ENCODE measurements around the gene GPC5.

DNA sequence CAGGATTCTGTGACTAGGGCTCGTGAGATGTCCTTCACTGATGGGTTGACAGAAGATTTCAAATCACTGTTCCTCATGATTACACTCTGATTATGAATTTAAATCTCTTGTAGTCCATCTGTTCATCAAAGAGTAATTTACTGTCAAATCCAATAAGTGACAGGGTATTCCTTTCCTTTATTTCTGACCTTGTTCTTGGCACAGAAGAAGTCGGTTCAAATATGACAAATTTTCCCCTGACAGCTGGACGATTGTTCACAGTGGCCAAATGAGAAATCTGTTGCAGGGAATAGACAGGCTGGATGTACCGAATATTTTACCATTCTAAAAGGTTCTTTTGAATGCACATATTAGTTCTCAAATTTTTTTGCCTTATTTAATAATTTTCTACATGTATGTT lies 1060.9 kb downstream of the GPC5 start:
- TF ChIP-seq, protein P1, sequence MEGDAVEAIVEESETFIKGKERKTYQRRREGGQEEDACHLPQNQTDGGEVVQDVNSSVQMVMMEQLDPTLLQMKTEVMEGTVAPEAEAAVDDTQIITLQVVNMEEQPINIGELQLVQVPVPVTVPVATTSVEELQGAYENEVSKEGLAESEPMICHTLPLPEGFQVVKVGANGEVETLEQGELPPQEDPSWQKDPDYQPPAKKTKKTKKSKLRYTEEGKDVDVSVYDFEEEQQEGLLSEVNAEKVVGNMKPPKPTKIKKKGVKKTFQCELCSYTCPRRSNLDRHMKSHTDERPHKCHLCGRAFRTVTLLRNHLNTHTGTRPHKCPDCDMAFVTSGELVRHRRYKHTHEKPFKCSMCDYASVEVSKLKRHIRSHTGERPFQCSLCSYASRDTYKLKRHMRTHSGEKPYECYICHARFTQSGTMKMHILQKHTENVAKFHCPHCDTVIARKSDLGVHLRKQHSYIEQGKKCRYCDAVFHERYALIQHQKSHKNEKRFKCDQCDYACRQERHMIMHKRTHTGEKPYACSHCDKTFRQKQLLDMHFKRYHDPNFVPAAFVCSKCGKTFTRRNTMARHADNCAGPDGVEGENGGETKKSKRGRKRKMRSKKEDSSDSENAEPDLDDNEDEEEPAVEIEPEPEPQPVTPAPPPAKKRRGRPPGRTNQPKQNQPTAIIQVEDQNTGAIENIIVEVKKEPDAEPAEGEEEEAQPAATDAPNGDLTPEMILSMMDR (IDR thresholded peaks at IDR 0.05; ENCODE audit: low read depth, low read length, missing input control) = no peak
- TF ChIP-seq, protein P2, sequence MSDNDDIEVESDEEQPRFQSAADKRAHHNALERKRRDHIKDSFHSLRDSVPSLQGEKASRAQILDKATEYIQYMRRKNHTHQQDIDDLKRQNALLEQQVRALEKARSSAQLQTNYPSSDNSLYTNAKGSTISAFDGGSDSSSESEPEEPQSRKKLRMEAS (IDR thresholded peaks at IDR 0.05) = no peak
- TF ChIP-seq RAD21 (IDR thresholded peaks at IDR 0.05) (no peak), JUND (IDR thresholded peaks at IDR 0.05) (no peak), YY1 (IDR thresholded peaks at IDR 0.05) (no peak), TAF1 (conservative IDR thresholded peaks at IDR 0.05) (no peak)
